A549 (cell line): ENCODE data around the gene NSMCE4A.

Experiments
- CHD2 ChIP-seq: fragments of 150-350 bp; IDR thresholded peaks from 2 replicates; pipeline ENCODE4 v1.6.1; 2014; ENCODE audit warnings: low read length; ENCODE audit not compliant: partially characterized antibody
- CHD4 ChIP-seq: fragments of 200-600 bp; sonication (generic); IDR thresholded peaks from 2 replicates; pipeline ENCODE4 v1.6.1; 2016; ENCODE audit warnings: antibody characterized with exemption, mild to moderate bottlenecking, borderline replicate concordance
- HOXA7 ChIP-seq: fragments of 250-450 bp; sonication (Bioruptor Pico); IDR thresholded peaks from 2 replicates; pipeline ENCODE4 v1.5.0; 2020; ENCODE audit warnings: mild to moderate bottlenecking, moderate library complexity
- POLR2A ChIP-seq: IDR thresholded peaks from 2 replicates; pipeline ENCODE4 v1.6.1; 2012; ENCODE audit warnings: mild to moderate bottlenecking, low read length
- TF ChIP-seq, protein P1 (sequence below): fragments of 450-650 bp; IDR thresholded peaks from 2 replicates; pipeline ENCODE4 v1.6.1; 2014; ENCODE audit warnings: antibody characterized with exemption
- TF ChIP-seq, protein P2 (sequence below): fragments of >200 bp; sonication (Bioruptor Twin); formaldehyde crosslinking; IDR thresholded peaks from 3 replicates; pipeline ENCODE4 v1.5.1; 2016

DNA sequence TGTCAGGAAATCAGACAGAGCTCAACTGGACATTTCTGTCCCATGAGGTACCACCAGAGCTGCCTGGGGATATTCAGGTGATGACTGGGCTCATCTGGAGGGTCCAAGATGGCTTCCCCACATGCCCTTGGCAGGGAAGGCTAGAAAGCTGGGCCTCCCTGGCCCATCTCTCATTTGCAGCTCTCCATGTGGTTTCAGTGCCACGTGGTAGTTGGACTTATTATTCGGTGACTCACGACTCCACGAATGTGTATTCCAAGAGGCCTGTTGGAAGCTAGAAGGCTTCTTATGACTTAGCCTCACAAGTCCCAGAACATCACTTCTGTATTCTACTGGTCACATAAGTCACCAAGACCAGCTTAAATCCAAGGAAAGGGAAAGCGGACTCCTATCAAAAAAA, 22.8 kb downstream of the NSMCE4A start:
- TF ChIP-seq, protein P1, sequence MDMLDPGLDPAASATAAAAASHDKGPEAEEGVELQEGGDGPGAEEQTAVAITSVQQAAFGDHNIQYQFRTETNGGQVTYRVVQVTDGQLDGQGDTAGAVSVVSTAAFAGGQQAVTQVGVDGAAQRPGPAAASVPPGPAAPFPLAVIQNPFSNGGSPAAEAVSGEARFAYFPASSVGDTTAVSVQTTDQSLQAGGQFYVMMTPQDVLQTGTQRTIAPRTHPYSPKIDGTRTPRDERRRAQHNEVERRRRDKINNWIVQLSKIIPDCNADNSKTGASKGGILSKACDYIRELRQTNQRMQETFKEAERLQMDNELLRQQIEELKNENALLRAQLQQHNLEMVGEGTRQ, result no peak
- TF ChIP-seq, protein P2, sequence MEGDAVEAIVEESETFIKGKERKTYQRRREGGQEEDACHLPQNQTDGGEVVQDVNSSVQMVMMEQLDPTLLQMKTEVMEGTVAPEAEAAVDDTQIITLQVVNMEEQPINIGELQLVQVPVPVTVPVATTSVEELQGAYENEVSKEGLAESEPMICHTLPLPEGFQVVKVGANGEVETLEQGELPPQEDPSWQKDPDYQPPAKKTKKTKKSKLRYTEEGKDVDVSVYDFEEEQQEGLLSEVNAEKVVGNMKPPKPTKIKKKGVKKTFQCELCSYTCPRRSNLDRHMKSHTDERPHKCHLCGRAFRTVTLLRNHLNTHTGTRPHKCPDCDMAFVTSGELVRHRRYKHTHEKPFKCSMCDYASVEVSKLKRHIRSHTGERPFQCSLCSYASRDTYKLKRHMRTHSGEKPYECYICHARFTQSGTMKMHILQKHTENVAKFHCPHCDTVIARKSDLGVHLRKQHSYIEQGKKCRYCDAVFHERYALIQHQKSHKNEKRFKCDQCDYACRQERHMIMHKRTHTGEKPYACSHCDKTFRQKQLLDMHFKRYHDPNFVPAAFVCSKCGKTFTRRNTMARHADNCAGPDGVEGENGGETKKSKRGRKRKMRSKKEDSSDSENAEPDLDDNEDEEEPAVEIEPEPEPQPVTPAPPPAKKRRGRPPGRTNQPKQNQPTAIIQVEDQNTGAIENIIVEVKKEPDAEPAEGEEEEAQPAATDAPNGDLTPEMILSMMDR, result no peak
- TF ChIP-seq CHD4, result no peak
- no peak for TF ChIP-seq POLR2A
- TF ChIP-seq CHD2, result no peak
- no peak for TF ChIP-seq HOXA7 (CRISPR knock-in tag)
